GM19099 (cell line): ENCODE data around the gene COL4A1.

Experiments
- POLR2A ChIP-seq: IDR thresholded peaks from 3 replicates; pipeline ENCODE4 v1.6.1; 2011; ENCODE audit warnings: low read depth; ENCODE audit not compliant: insufficient read length; ENCODE audit errors: extremely low read depth

Gene COL4A1

GRCh38 chr13:110306960-110307766 is at the start of gene COL4A1, which contains the start of gene COL4A2:
Gene COL4A1 (minus strand): TSS chr13:110307157. CDS start chr13:110307027, 130 bp downstream.
Gene COL4A2 (plus strand): TSS chr13:110307284. CDS start chr13:110307904, 620 bp downstream.
- TF ChIP-seq POLR2A: no peak

GRCh38 chr13:110356362-110356761 is 49.4 kb upstream of the COL4A1 start:
- no peak for TF ChIP-seq POLR2A

GRCh38 chr13:110354715-110355473 is 47.9 kb upstream of the COL4A1 start:
- no peak for TF ChIP-seq POLR2A

- no peak for TF ChIP-seq POLR2A
These were observed 47.2 kb upstream of the COL4A1 start for GRCh38 chr13:110354123-110354627.

GRCh38 chr13:110353339-110353977 is 46.5 kb upstream of the COL4A1 start:
- TF ChIP-seq POLR2A: no peak

GRCh38 chr13:110352735-110353134 is 45.8 kb upstream of the COL4A1 start:
- TF ChIP-seq POLR2A: no peak

GRCh38 chr13:110351636-110352420 is 44.9 kb upstream of the COL4A1 start:
- no peak for TF ChIP-seq POLR2A

- no peak for TF ChIP-seq POLR2A
These were observed 43.6 kb upstream of the COL4A1 start for GRCh38 chr13:110350509-110350908.

GRCh38 chr13:110350049-110350448 is 43.1 kb upstream of the COL4A1 start:
- TF ChIP-seq POLR2A: no peak

GRCh38 chr13:110349239-110349638 is 42.3 kb upstream of the COL4A1 start:
- no peak for TF ChIP-seq POLR2A

- TF ChIP-seq POLR2A: no peak
These were observed 41.5 kb upstream of the COL4A1 start for GRCh38 chr13:110348309-110349105.

GRCh38 chr13:110347535-110348308 is 40.8 kb upstream of the COL4A1 start:
- TF ChIP-seq POLR2A: no peak

GRCh38 chr13:110347088-110347487 is 40.1 kb upstream of the COL4A1 start:
- no peak for TF ChIP-seq POLR2A

- TF ChIP-seq POLR2A: no peak
These were observed 39.7 kb upstream of the COL4A1 start for GRCh38 chr13:110346661-110347067.

- TF ChIP-seq POLR2A: no peak
These were observed 38.7 kb upstream of the COL4A1 start for GRCh38 chr13:110345701-110346100.
